B cell (primary cell): ENCODE results near the gene L2HGDH. TPM values are rescaled to one million over a fixed set of nuclear protein-coding genes. Genes with fewer than 3 reads are reported as not detected.

Experiments
- ATAC-seq: fragments of 200-7000 bp; cut with Tn5 transposase; one replicate; pipeline ENCODE4 v1.10.0; 2021; ENCODE audit warnings: low read depth, mild to moderate bottlenecking, moderate number of reproducible peaks, moderate library complexity
- CTCF ChIA-PET: fragments of 350-600 bp; sonication (Branson Sonifier 250); formaldehyde crosslinking; loops from one replicate; lab custom pipeline; 2021; ENCODE audit warnings: antibody characterized with exemption, inconsistent platforms; lab: Charles Lee
- POLR2A ChIA-PET: fragments of 350-600 bp; sonication (Branson Sonifier 250); formaldehyde crosslinking; loops from one replicate; lab custom pipeline; 2021; ENCODE audit warnings: antibody characterized with exemption; lab: Charles Lee
- DNase-seq: peaks from one replicate; pipeline ENCODE4 v3.0.0; 2013
- H2AFZ ChIP-seq: 2 replicates; pipeline ENCODE4 v1.6.1; 2012; ENCODE audit warnings: mild to moderate bottlenecking, low read depth, low read length; ENCODE audit not compliant: insufficient read depth, poor library complexity, severe bottlenecking
- H3K27ac ChIP-seq, 2 donors: 1 replicate in 1 of 2; 2 replicates in 1 of 2; pipeline ENCODE4 v1.5.1; 2012 to 2013; ENCODE audit warnings: low read length in 2 of 2, mild to moderate bottlenecking in 2 of 2, moderate library complexity in 1 of 2
- H3K27me3 ChIP-seq, 4 experiments: fragments of 200-600 bp in 1 of 4; sonication (generic) in 1 of 4; replicated peaks in 1 of 4; 1 replicate in 2 of 4; 2 replicates in 2 of 4; pipeline versions ENCODE4 v1.6.1 to v1.7.0; 2013 to 2016; ENCODE audit warnings: low read length in 3 of 4, mild to moderate bottlenecking in 2 of 4, mixed read lengths in 1 of 4, moderate library complexity in 1 of 4; ENCODE audit not compliant: insufficient read depth in 4 of 4, control insufficient read depth in 3 of 4; ENCODE audit errors: control extremely low read depth in 1 of 4
- H3K36me3 ChIP-seq, 2 experiments: replicated peaks in 1 of 2; 1 replicate in 1 of 2; 2 replicates in 1 of 2; pipeline versions ENCODE4 v1.6.1 to v1.7.1; 2013; ENCODE audit warnings: low read length in 1 of 2; ENCODE audit not compliant: insufficient read depth in 2 of 2, control insufficient read depth in 1 of 2; ENCODE audit errors: control extremely low read depth in 1 of 2, extremely low read depth in 1 of 2
- H3K4me1 ChIP-seq, 2 donors: fragments of 200-600 bp in 1 of 2; sonication (generic) in 1 of 2; 1 replicate in 1 of 2; 2 replicates in 1 of 2; pipeline versions ENCODE4 v1.5.1 to v1.6.1; 2013 to 2017; ENCODE audit warnings: low read length in 2 of 2; ENCODE audit not compliant: control insufficient read depth in 2 of 2, insufficient read depth in 2 of 2
- H3K4me2 ChIP-seq: replicated peaks from 2 replicates; pipeline ENCODE3; 2012; ENCODE audit warnings: mild to moderate bottlenecking, low read depth, low read length; ENCODE audit not compliant: poor library complexity, severe bottlenecking
- H3K4me3 ChIP-seq, 5 experiments: fragments of 200-600 bp in 1 of 5; sonication (generic) in 1 of 5; 1 replicate in 3 of 5; 2 replicates in 2 of 5; pipeline versions ENCODE4 v1.5.1 to v1.7.0; 2011 to 2016; ENCODE audit warnings: low read length in 4 of 5, mild to moderate bottlenecking in 4 of 5, low read depth in 2 of 5, control low read depth in 1 of 5, moderate library complexity in 1 of 5; ENCODE audit not compliant: insufficient read depth in 1 of 5; ENCODE audit errors: control extremely low read depth in 1 of 5, extremely low read depth in 1 of 5
- H3K79me2 ChIP-seq: fragments of 200-600 bp; sonication (generic); one replicate; pipeline ENCODE4 v1.6.0; 2016; ENCODE audit warnings: low read length; ENCODE audit not compliant: control insufficient read depth, insufficient read depth
- H3K9ac ChIP-seq: fragments of 200-600 bp; sonication (generic); 2 replicates; pipeline ENCODE4 v1.6.1; 2017; ENCODE audit warnings: mild to moderate bottlenecking, low read length, moderate library complexity
- H3K9me3 ChIP-seq, 3 donors: one replicate each; pipeline versions ENCODE4 v1.6.1 to v1.7.1; 2013; ENCODE audit warnings: low read length in 2 of 3; ENCODE audit not compliant: control insufficient read depth in 2 of 3, insufficient read depth in 1 of 3; ENCODE audit errors: control extremely low read depth in 1 of 3
- H4K20me1 ChIP-seq: 2 replicates; pipeline ENCODE4 v1.6.0; 2012; ENCODE audit warnings: mild to moderate bottlenecking, low read length; ENCODE audit not compliant: insufficient read depth, control insufficient read depth, poor library complexity, severe bottlenecking
- H3K27ac Mint-ChIP-seq: one replicate; pipeline ENCODE4 v1.8.0; 2021; ENCODE audit warnings: mixed read lengths
- H3K27me3 Mint-ChIP-seq: one replicate; pipeline ENCODE4 v1.8.0; 2021; ENCODE audit warnings: mixed read lengths
- H3K4me1 Mint-ChIP-seq: one replicate; pipeline ENCODE4 v1.8.0; 2021; ENCODE audit warnings: mixed read lengths
- H3K4me3 Mint-ChIP-seq: one replicate; pipeline ENCODE4 v1.8.0; 2021; ENCODE audit warnings: mixed read lengths
- H3K9me3 Mint-ChIP-seq: one replicate; pipeline ENCODE4 v1.8.0; 2022; ENCODE audit warnings: mixed read lengths; ENCODE audit not compliant: insufficient read depth
- CTCF ChIP-seq: fragments of 200-600 bp; IDR thresholded peaks from one replicate; pipeline ENCODE4 v1.8.0; 2022; ENCODE audit warnings: antibody characterized with exemption, mild to moderate bottlenecking
- EZH2 ChIP-seq: IDR thresholded peaks from 2 replicates; pipeline ENCODE4 v1.6.1; 2012; ENCODE audit warnings: borderline replicate concordance, low read depth, mild to moderate bottlenecking, moderate library complexity, low read length; ENCODE audit not compliant: insufficient read depth, poor library complexity, severe bottlenecking
- WGBS: methylation state at CpG from one replicate; pipeline ENCODE4 v1.1.5; 2013; ENCODE audit warnings: missing lambda C conversion rate; ENCODE audit not compliant: insufficient coverage; 5-methylcytosine and 5-hydroxymethylcytosine counted together
- intact Hi-C: fragments of 100-400 bp; cut with micrococcal nuclease; formaldehyde crosslinking; loops from one replicate; pipeline ENCODE4 v1.10.0; 2022
- polyA plus RNA-seq: library from polyadenylated mRNA; depleted of rRNA; stranded (reverse); fragments of >200 nt; gene quantifications from 2 replicates; pipeline ENCODE4 v1.2.3, GENCODE V29; 2012
- total RNA-seq, 2 donors: library from RNA; stranded (reverse); fragments of 120-200 nt in 1 of 2; gene quantifications; 1 replicate in 1 of 2; 2 replicates in 1 of 2; pipeline versions ENCODE4 v1.2.3 to v1.2.4, GENCODE V29; 2013 to 2022

L2HGDH gene
- total and polyA plus RNA-seq, 2 donors (not counting 1 experiment from before 2014, with no cell fraction given): 1.1 to 5.5 TPM

DNA sequence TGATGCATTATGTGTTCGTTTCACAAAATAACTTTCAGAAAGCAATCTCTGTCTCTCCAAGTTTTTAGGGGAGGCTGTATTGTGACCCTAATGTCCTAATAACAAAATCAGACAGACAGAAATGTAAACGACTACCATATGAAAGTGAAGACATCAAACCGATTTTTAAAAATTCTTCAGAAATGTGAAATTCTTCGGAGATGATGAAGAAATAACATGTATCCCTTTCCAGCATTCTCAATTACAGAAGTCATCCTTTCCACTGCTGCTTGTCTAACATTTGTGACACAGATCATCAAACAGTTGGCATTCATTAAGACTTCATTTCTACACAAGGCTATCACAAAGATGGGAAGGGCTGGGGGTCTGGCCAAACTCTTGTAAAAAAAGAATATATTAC lies 41.1 kb upstream of the L2HGDH start:
- no peaks in the 10 kb centered on the region for H3K4me1 ChIP-seq
- H3K4me3 Mint-ChIP-seq: no peak overlapping the region
- peaks cover 0 to 16% of the 10 kb centered on the region in 2 experiments for H3K36me3 ChIP-seq
- H3K9ac ChIP-seq: no peak overlapping the region
- 94% methylated on average over 2 of the region's 4 CpGs for WGBS
- no peak overlapping the region for H3K4me3 ChIP-seq
- no peak overlapping the region for H3K27ac Mint-ChIP-seq
- CTCF ChIA-PET: no interaction called here
- no peak for ATAC-seq
- H2AFZ ChIP-seq: no peak overlapping the region
- H4K20me1 ChIP-seq: no peaks in the 10 kb centered on the region
- no peak overlapping the region for H3K4me2 ChIP-seq
- no peaks in the 10 kb centered on the region for H3K27me3 Mint-ChIP-seq
- POLR2A ChIA-PET: no interaction called here
- H3K9me3 ChIP-seq: no peaks in the 10 kb centered on the region
- H3K9me3 Mint-ChIP-seq: no peaks in the 10 kb centered on the region
- no peak overlapping the region for H3K27ac ChIP-seq
- peaks cover 1% of the 10 kb centered on the region for H3K4me1 Mint-ChIP-seq
- H3K79me2 ChIP-seq: peaks cover 3% of the 10 kb centered on the region
- TF ChIP-seq EZH2 (no peak), CTCF (no peak)
- intact Hi-C loops: no loop called here
- H3K27me3 ChIP-seq: no peaks in the 10 kb centered on the region
- no peak for DNase-seq

- 100% methylated on average over 2 of the region's 4 CpGs for WGBS
- H3K9ac ChIP-seq: no peak overlapping the region
- CTCF ChIA-PET: no interaction called here
These were observed 40.6 kb upstream of the L2HGDH start for GRCh38 chr14:50352584-50352983.

More at GRCh38 chr14:50352584-50352983, 40.6 kb upstream of the L2HGDH start:
- H3K4me1 Mint-ChIP-seq: peaks cover 1% of the 10 kb centered on the region
- no peaks in the 10 kb centered on the region for H3K9me3 ChIP-seq
- peaks cover 3% of the 10 kb centered on the region for H3K79me2 ChIP-seq
- H4K20me1 ChIP-seq: no peaks in the 10 kb centered on the region
- no peaks in the 10 kb centered on the region for H3K9me3 Mint-ChIP-seq
- H3K4me3 ChIP-seq: no peak overlapping the region
- no peak overlapping the region for H3K27ac Mint-ChIP-seq
- no peak overlapping the region for H3K4me2 ChIP-seq
- peaks cover 0 to 10% of the 10 kb centered on the region in 2 experiments for H3K36me3 ChIP-seq
- DNase-seq (no peak), ATAC-seq (no peak)
- no peak overlapping the region for H3K27ac ChIP-seq
- no peaks in the 10 kb centered on the region for H3K4me1 ChIP-seq
- no peaks in the 10 kb centered on the region for H3K27me3 ChIP-seq
- no peak overlapping the region for H2AFZ ChIP-seq
- intact Hi-C loops: no loop called here
- no peaks in the 10 kb centered on the region for H3K27me3 Mint-ChIP-seq
- TF ChIP-seq CTCF: no peak
- TF ChIP-seq EZH2: no peak
- H3K4me3 Mint-ChIP-seq: no peak overlapping the region
- POLR2A ChIA-PET: no interaction called here
